GM18907 (cell line): ENCODE data around the gene SLC12A7.
"Not testable (repeated sequence)": the region's sequence is repeated elsewhere in the genome, so short reads cannot be mapped to it uniquely, and the experiment has no call there.

Experiments used
- ATAC-seq: cut with Tn5 transposase; IDR thresholded peaks from one replicate; pipeline ENCODE4 v1.9.1; 2021; ENCODE audit warnings: mild to moderate bottlenecking, moderate library complexity; ENCODE audit not compliant: unreplicated experiment

The SLC12A7 gene

DNA sequence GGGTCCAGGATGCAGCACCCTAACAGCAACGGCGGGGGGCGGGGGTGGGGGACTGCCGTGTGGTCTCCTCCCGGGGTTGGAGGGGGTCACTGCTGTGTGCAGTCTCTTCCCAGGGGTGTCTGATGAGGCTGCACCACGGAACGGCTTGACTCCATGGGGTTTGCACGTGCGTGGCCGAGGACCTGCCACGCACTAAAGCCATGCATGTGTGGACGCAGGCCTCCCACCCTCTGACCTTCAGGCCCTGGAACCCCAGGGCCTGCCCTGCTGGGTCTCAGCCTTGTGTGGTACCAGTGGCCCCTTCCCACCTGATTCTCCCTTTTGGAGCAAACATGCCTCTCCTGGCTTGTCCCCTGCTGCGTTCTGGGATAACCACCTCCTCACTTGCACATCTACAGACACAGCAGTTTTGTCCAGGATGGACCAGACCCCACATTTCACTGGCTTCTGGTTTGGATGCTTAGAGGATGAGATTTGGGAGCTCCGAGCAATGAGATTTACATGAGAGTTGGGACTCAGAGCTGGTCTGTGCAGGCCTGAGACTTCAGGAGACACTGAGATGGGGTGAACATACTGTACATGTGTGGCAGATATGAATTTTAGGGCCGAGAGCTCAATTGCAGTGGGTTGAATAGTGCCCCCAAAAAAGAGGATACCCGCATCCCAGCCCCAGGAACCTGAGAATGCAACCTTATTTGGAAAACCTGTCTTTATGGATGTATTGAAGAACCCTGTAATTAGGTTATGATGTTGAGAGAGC lies 45.8 kb downstream of the SLC12A7 start:
- no peak for ATAC-seq

DNA sequence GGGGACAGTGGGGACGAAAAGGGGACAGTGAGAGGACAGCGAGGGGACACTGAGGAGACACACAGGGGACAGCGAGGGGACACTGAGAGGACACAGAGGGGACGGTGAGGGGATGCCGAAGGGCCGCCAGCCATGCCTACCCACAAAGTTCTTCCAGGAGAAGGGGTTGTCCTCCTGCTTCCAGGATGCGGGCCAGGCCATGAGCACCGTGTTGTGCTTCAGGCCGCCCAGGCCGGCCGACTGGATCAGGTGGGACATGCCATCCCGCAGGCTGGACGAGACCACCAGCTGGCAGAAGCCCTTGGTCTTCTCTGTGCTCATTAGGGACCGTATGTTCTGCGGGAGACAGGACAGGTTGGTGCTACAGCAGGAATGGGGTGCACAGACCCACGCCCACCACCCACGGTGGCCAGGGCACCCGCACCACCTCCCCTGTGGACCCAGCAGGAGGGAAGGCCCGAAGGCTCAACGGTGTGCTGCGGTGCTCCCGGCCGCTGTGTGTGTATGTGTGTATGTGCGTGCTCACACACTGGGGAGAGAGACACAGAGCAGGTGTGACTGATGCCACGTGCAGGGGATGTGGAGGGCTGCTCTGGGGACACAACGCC lies 46.6 kb downstream of the SLC12A7 start:
- no peak for ATAC-seq

DNA sequence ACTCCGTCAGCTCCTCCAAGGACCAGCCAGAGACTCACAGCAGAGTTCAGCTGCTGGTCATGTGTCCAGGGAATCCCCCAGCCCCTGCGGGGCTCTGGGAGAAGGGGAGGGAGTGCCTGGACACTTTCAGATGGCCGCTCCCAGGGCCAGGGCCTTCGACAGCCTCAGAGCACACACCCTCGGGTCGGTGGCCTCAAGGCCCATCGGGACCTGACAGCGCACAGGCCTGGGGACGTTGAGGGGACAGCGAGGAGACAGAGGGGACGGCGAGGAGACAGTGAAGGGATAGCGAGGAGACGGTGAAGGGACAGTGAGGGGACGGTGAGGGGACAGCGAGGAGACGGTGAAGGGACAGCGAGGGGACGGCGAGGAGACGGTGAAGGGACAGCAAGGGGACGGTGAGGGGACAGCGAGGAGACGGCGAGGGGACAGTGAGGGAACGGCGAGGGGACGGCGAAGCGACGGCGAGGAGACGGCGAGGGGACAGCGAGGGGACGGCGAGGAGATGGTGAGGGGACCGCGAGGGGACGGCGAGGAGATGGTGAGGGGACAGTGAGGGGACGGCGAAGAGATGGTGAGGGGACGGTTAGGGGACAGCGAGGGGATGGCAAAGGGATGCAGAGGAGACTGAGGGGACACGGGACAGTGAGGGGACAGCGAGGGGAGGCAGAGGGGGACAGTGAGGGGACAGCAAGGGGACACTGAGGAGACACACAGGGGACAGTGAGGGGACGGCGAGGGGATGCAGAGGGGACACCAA lies 47.3 kb downstream of the SLC12A7 start:
- ATAC-seq: no peak

DNA sequence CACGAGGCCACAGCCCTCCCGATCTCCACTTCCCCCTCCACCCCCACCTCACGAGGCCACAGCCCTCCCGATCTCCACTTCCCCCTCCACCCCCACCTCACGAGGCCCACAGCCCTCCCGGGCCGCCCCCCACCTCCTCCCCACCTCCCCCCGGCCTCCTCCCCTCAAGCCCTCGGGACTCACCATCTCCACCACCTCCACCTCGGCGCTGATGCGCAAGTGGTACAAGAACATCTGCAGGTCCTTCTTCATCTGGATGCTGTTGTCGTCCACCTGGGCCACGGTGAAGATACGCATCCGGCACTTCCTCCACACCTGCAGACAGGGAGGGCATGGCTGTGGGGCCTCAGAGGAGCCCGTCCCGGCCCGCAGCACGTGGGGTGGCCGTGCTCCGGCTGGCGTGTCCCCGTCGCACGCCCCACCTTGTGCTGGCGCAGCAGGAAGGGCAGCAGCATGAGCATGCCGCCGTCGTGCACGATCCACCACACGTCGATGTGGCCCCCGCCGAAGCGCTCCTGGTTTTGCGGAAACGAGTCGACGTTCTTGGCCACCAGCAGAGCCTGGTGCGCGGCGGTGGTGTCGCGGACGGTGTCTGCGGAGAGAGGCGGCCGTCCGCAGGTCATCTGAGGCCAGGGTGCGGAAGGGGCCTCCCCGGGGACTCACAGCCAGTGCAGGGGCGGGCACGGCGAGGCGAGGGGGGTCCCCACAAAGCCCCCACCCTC lies 48.0 kb downstream of the SLC12A7 start:
- no peak for ATAC-seq

DNA sequence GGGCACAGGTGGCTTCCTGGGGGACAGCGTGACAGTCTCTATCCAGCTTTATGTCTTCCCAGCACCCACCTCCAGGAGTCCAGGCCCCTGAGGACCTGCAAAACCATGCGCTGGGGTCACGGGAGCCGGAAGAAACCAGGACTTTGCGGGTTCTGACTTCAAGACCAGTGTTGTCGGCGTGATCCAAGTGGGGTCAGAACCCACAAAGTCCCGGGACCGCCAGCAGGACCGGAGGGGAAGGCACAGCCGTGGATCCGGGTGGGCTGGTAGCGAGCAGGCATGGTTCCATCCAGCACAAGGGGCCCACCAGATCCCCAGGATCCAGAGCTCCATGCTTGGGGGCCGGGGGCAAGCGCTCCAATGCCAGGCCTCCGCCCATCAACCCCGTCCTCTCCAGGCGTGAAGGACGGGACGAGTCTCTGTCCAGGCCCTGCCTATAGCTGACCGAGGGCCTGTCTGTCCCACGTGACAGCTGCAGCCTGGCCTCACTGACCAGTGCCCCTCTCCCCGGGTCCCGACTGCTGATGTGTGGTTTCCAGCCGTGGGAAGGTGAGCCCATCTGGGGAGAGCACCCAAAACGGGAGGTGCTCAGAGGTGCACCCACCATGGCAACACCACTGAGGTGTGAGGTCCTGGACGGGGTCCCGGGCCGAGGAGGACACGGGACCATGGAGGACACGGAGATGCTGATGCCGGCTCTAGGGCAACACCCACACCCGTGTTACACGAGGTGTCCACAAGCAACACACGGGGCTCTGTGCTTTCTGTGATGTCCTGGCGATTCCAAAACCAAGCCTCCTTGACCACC lies 48.9 kb downstream of the SLC12A7 start:
- ATAC-seq: no peak

DNA sequence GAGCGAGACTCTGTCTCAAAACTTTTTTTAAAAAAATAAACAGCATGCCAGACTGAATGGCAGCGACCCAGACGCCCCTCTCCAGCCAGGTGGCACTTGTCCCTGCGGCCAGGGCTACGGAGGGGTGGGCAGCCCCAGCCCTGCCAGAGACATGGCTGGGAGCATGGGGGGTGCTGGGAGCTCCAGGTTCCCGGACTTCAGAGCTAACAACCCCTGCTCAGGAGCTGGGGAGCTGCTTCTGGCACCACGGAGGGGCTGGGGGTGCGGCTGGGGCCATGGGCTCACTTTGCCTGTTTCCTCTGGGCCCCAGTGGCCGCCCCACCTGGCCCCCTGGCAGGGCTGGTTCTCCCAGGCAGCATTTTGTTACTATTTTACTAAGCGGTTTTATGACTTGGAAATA lies 49.9 kb downstream of the SLC12A7 start:
- ATAC-seq: no peak

DNA sequence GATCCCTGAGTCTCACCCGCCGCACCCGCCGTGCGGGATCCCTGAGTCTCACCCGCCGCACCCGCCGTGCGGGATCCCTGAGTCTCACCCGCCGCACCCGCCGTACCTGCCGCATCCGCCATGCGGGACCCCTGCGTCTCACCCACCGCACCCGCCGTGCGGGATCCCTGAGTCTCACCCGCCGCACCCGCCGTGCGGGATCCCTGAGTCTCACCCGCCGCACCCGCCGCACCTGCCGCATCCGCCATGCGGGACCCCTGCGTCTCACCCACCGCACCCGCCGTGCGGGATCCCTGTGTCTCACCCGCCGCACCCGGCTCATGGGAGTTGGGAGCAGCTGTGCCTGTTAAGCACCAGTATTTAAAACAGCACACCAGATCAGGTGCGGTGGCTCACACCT lies 50.6 kb downstream of the SLC12A7 start:
- not testable (repeated sequence) for ATAC-seq

DNA sequence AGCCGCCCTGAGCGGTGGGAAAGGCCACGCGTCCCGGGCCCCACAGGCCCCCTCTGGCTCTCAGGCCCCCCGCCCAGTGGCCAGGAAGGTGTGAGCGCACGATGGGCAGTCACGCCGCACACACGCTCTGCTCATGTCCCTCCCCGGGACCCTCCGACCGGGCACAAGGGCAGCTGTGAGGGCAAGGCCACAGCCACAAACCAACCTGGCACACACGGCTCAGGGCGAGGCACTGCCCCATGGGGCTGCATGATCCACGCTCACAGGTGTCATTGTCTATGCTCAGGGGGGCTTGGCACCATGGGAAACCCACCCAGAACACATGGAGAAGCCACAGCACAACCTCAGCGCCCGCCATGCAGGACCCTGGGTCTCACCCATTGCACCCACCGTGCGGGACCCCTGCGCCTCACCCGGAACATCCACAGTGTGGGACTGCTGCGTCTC lies 51.3 kb downstream of the SLC12A7 start:
- no peak for ATAC-seq

DNA sequence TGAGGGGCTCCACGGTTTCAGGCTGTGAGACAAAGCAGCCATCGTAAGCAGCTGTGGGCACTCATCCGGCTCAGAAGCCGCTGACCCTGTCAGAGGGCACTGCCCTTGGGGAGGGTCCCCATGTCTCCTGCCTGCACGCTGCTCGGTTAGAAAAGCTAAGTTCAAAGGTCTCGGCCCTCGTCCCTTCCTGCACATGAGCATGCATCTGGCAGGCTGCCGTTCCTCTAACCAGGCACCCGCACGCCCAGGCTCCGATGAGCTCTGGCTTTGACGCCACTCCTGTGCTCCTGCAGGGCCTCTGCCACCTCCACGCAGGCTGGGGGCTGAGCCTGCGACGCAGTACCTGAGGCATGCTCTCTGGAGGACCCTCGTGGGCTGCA lies 52.0 kb downstream of the SLC12A7 start:
- no peak for ATAC-seq

DNA sequence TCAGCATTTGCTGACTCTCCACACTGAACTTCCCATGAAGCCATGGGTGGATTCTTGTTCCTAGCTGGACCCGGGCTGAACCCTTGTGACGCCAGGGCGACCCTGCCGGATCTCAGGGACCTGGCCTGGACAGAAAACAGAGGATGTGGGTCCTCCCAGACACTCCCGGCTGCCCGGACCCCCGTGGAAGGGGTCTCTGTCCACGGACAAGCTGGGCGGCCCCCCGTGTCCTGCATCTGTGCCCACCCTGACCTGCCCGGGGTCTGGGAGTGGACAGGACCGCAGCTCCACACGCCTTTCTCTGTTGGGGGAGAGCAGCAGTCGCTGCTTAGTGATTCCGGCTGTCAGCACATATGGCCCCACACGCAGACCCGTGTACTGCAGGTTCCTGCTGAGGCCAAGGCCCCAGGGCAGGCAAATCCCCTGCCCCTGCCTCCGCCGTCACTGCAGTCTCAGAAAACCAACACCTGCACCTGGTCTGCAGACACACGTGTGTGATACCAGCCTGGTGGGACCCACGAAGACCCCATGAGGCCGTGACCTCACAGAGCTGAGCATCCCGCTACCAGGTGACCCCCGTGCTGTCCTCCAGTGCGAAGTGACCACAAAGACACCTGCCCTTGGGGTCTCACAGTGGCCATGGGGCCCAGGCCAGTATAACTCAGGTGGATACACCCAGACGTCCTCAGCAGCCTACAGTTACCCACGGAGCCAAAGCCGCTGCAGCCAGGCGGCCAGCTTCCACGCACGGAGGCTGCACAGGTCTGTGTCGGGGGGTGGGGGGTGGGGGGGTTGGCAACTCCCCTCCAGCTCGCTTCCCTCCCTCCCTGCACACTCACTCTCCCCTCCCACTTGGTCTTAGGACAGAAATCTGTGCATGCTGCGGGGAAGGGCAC lies 52.6 kb downstream of the SLC12A7 start:
- ATAC-seq: no peak

DNA sequence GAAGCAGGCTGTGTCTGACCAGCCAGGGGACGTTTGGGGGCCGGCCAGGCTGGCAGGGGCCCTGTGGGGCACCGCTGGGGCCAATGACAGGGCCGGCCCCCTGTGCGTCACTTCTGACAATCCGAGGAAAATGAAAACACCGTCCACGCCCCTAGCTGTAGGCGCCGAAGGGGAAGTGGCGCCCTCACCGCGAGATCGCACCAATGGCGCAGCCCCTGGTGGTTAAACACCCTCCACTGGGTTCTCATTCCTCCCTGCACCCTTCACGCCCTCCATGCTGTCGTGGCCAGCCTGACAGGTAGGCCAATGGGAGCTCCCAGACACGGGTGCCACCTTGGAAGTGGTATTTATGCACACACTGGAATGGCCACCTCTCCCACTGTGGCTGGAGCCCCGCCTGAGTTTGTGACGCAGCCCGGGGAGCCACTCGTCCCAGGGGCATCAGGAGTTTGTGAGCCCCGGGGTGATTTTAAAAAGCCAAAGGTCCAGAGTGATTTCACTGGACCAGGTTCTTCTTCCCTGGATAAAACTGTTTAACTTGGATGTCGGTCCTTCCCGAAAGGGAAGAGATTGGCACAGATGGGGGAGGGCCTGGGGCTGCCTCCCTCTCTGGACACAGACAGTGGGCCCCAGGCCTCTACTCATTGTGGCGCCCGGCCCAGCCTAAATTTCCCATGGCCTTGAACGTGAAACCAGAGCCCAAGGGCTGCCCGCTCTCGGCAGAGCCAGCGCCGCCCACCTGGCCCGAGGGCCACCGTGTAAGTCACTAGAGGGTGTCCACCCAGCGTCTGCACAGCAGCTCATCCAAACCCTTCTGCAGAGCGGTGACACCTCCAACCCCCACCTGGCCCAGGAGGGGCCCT lies 53.5 kb downstream of the SLC12A7 start:
- ATAC-seq: no peak

DNA sequence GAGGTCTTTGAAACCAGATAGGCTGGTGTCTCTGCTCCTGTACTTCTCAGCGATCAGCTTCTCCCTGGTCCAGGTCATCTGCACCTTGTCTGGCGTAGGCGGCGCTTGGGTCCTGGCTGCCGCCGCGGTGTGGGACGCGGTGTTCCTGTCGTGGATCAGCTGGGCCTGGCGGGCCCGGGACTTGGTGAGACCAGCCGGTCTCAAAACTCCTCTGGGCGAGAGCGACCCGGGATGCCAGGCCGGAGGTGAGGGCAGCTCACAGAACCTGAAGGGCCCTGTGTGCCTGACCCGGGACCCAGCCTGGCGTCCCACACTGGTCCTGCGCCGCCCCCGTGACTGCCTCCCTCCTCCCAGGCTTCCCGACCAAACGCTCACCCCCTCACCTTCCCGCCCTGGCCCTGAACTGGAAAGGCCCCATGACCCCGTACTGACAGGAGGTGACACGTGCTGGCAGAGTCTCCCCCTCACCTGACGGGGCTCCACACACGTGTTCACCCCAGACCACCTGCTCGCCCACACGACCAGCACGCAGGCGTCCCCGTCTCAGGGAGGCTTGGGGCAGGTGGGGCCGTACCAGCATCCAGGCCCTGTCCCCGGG lies 54.3 kb downstream of the SLC12A7 start:
- no peak for ATAC-seq

DNA sequence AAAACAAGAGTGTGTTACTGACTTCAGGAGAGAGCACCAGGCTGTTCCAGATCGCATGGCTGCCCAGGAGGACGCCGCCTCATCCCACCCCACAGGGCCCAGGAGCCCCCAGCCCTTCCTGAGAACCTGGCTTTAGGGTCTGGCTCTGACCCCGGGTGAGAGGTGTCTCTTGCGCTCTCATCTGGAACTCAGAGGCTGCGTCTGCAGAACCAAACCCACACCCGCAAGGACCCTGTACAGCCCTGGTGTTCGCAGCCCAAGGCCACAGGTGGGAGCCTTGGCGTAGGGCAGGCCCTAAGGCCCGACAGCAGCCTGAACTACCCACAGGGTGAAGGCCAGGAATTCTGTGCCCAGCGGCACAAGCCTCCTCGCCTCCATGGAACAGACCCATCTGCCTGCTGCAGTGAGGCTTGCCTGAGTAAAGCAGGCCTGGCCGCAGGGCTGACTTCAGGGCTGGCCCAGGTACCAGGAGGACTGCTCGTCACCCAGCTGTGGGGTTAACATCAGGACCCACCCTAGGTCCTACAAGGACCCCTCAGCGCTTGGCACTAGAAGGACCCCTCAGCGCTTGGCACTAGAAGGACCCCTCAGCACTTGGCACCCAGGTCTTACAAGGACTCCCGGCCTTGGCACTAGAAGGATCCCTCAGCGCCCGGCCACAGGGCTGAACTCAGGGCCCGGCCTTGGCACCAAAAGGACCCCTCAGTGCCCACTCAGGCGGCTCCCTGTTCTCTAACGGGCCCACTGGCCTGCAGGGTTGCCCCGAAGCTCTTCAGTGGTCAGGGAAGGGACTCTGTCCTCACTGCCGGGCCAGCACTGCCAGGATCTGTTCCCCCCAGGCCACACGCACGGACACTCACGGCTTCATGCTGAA lies 55.0 kb downstream of the SLC12A7 start:
- no peak for ATAC-seq

DNA sequence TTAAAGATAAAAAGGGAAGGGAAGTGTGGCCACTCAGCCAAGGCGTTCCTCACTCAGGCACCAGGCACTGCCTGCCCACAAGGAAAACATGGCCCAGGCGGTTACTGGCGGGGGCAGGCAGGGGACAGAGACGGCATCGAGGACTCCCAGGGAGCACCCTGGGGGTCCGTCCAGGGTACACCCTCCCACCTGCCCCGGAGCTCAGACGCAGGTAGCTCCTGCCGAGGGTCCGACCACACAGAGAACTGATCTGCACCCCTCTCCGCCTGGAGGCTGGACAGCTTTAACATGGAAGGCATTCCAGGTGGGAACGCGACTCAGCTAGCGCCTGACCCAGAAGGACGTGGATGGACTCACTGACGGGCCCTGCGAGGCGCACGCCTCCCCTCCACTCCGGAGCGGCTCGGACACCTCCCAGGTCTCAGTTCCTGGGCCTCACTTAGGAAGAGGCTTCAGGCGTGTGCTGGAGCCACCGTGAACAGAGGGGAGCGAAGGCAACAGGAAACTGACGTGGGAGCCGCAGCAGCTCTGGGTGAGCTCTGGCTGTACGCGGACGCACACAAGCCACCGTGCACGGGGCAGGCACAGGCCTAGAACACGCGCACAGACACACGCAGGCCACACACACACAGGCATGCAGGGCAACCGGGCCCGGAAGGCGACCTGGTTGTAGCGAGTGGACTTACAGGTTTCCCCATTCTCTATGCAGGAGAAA lies 55.8 kb downstream of the SLC12A7 start:
- ATAC-seq: no peak

DNA sequence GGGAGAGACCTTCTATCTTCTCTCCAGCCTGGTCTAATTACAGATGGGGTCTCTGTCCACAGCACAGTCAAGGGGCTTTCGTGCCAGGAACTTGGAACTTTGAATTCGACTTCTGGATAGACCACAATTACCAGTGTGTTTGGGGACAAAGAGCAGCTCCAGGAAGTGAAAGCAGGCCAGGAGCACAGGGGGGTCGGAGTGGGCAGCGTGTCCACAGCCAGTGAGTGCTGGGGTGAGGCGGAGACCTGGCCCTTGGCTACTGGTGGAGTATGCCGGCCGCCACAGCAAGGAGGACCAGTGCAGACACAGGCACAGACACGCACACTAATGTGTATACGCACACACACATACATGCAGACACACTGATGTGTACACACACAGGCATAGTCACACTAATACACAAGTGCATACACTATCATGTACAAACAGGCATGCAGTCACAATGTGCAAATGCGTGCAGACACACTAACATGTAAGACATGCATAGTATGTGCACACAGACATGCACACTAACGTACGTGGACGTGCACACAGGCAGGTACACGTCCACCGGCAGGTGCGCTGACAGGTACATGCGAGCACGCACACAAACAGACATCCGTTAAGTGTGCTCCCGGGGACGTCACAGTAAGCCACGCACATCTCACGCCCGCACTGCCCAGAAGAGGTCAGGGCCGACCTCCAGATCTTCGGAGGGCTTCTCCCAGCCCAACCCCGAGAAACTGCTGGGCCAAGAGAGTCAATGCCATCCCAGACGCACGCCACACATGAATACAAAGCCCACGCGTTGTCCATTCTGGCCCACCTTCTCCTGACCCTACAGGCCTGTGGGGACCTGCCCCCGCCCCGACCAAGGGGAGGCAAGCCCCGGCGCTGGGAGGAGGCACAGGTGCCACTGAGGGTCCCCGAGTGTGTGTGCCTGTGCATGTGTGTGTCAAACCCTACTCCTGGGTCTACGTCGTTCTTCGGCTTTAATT lies 56.8 kb downstream of the SLC12A7 start:
- ATAC-seq: no peak
